ENCODE data around the gene C2orf66.
A peak's percentile ranks its signal among the peaks of the same experiment; 100 is the strongest.

Gene C2orf66

DNA sequence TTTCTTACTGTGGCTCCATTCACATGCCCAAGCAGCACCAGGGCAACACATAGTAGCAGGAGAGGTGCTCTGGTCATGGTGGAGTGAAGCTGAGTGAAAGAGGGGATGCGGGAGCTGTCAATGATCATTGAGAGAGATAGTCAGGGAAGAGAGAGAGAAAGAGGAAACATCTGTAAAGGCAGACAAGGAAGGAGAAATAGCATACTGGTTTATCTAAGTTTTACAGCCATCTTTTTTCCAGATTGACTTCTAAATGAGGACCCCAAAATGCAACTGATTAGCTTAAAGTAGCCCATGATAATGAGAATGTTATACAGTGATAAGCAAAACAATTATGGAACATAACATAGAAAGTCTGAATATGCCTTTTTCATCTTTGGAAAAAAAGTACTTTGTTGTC, at the start of gene C2orf66:
Gene C2orf66 (minus strand): TSS at position 96 of the 400 bp plus-strand sequence. CDS start 19 bp downstream, at position 77.
- no peak for DNase-seq

DNA sequence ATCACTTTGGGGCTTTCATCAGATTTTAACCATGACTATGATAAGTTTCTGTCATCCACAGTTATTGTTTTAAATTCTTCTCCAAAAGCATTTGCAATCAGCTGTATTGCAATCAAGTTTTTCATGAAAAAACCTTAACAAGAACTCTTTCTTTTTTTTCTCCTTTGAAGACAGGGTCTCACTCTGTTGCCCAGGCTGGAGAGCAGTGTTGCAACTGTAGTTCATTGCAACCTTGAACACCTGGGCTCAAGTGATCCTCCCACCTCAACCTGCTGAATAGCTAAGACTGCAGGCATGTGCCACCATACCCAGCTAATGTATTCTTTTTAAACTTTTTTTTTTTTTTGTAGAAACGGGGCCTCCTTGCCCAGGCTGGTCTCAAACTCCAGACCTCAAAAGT, 45.5 kb upstream of the C2orf66 start:
- no peak for DNase-seq

DNA sequence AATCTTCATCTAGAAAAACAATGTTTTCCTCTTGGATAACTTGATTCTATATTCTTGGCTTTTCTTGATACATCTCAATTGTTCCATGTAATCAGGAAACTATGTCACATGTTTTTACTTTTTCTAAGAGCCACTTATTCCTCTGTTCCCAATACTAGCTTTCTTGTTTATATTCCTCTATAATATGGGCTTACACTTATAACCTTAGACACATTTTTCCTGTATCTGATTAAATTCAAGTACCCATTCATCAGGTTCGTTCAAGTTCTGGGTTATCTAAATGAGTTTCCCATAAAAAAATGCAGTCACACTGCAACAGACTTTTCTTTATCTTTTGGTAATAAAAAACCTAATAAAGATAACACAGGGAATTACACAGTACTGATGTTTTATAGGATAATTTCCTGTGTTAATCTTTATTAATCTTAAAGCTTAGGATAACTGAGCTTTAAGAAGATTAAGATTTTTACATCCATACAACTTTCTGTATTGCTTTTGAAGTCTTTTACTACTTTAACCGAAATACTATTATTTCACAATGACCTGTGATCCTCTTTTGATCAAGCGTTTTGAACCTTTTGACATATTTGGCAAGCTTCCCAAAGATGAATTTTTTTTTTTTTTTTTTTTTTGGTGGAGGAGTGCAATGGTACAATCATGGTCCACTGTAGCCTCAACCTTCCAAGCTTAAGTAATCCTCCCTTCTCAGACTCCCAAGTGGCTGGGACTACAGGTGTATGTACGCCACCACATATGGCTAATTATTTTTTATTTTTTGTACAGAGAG, 44.3 kb upstream of the C2orf66 start:
- DNase-seq, result peak in 1 of 2 experiments; percentile 0

DNA sequence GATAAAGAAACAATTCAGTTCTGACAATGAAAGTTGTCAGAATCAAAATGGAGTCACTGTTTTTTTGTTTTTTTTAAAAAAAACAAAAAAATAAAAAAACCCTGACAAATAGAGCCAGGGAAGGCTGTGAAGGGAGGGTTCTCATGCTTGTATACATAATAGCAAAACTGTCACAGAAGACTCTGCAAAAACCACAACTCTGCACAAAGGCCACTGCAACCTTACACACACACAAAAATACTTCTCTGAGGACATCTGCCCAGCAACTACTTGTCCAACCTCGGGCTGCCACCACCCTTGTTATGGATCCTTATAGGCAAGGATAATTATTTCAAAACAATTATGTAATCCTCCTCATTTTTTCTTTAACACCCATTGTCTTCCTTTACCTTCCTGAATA, 41.9 kb upstream of the C2orf66 start:
- no peak for DNase-seq

DNA sequence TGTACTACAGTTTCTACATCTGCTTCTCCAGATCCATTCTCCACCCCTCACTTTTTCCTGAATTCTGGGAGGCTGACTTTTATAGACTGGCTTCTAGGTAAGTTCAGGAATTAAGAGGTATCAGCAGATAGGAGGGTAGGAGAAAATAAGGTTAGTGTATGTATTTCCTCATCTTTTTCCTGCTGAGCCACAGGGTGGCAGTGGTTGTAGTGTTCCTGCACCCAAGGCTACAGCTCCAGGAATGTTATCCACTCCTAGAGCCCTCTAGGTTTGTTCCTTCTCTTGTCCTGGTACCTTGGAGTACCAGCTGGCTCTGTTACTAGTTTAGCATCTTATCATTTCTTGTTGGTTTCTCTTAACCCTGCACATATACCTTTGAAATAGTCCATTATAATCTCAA, 40.7 kb upstream of the C2orf66 start:
- DNase-seq, result peak in 1 of 2 experiments; percentile 4

DNA sequence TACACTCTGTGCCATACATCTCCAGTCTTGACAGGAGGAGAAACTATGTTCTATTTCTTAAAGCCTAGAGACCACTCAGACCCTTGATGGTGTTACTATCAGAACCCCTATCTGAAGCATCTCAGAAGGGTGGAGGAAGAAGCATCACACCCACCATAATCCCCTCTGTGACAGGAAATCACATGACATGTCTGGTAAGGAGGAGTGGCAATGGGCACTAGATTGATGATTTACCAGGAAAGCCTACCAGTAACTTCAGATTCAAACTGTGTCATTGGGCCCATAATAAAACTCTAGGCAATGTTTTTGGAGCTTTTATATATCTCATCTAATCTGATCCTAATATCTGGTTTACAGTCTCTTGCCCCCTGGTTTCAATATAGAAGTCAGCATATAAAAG, 37.1 kb upstream of the C2orf66 start:
- DNase-seq, result no peak

DNA sequence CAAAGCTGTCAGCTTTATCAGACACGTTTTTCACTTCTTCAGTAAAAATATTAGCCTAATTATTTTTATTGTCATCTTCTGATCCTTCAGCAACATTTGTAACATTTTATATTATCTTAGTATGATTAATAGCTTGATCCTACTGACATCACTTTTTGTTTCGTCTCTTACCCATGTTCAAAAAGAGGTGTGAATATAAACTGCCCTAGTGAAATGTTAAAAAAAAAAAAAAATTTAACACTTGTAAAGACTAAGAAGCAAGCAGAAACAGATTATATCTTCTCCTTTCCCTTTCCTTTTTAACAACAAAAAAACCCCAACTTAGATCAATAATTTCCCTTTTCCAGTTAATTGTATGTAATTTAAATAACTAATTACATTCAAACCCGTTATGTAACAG, 36.2 kb upstream of the C2orf66 start:
- no peak for DNase-seq

DNA sequence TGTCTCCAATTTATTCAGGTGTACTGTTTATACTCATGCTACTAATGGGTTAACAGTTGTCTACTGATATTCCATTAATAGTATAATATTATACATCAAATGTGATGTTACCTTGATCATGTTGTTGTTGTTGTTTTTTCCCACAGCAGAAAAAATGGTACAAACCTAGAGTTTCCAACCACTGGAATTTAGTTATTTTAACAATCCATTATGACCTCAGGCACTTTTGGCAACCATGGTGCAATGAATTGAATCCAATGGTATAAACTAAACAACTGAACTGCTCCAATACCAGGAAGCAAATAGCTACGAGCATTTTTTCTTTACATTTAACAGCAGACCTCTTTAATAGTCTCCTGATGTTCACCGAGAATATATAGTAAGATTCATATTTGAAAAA, 31.0 kb upstream of the C2orf66 start:
- DNase-seq, result no peak

DNA sequence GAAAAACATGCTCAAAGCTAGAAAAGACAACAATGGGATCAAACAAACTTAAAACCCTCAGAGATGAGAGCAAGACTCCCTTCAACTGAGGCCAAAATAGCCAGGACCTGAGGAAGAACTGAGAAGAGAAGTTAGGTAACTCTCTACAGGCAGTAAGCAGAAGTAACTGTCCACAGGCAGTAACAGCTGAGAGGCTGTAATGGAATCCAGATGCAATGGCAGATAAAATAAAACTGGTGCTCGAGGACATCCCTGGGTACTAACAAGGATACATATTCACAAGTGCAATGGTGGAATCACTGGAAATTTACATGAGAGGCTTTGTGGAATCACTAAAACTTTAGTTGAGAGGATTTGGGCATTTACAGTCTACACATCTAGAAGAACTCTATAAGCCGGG, 30.4 kb upstream of the C2orf66 start:
- DNase-seq, result no peak

DNA sequence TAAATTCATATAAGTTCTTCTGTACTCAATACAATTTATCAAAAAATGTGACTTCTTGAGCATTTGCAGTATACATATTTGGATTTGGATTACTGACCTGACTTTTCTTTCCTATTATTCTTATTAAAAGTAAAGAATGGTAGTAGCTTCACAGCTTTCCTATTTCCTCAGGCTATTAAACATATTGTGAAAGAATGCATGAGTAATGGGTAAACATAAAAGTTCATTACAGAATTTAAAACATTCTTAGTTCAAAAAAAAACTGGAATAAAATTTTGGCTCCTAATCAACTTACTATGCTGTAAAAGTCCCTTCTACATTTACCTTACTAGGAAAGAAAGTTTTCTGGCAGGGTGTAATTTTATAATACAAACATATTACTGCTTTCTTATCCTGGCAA, 27.3 kb upstream of the C2orf66 start:
- DNase-seq, result no peak

DNA sequence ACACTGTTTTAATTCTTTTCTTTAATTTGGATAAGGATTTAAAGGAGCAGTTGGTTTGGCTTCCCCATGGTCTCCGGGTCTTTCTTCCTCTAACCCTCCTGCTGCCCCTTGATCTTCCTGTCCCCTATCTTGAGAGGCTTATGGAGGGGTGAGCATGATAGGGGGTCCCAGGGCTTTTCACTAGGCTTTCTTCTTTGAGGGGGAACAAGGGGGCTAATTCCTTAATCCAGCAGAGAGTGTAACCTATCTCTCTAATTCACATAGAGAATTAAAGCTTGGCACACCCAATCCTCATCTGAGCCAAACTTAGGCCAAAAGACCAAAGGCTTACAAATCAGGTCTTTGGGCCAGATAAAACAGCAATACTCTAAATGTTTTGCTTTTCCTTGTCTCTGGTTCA, 21.5 kb upstream of the C2orf66 start:
- DNase-seq, result no peak

DNA sequence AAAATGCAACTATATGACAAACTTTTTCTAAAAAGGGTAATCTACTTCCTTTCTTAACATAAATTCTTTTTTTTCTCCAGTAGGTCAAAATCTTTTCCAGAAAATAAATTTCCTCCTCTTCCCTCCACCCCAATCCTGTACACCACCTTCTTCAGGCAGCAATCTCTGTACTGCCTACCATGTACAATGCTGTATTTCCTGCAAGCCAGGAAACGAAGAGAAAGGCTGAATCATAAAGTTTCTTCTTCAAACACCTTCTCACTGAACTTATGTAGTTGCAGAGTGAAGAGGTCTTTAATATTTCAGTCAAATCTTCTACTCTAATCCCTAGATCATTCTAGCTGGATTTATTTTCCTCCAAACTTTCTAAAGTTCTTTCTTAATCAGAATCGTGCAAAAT, 18.2 kb upstream of the C2orf66 start:
- no peak for DNase-seq

DNA sequence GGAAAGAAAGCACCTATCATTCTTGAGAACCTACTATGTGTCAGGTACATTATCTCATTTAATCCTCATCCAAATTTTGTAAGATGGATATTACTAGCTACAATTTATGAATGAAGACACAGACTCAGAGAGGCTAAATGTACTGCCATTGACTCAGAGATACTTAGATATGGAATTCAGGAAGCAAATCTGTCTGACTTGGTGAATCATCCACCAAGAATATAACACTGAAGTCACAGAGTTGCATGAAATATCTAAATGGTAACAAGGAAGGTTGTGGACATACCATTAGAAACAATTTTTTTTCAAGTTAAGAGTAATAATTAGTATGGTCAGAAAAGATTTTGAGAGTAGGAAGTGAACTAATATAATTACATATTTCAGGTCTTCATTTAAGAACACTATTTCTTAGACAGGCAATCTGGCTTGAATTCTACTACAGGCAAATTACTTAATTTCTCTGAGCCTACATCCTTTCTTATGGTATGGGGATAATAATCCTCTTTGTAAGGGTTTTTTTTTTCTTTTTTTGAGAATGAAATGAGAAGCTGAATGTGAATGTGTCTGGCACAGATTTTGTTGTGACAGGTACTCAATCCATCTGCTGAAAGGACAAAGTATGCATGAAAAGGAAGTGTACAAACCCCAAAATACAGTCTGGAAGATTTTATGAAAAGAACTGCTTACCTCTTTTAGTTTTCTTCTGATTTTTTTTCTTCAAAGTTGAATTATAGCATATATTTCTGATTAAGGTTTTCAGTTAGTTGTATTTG, 14.8 kb upstream of the C2orf66 start:
- no peak for DNase-seq

DNA sequence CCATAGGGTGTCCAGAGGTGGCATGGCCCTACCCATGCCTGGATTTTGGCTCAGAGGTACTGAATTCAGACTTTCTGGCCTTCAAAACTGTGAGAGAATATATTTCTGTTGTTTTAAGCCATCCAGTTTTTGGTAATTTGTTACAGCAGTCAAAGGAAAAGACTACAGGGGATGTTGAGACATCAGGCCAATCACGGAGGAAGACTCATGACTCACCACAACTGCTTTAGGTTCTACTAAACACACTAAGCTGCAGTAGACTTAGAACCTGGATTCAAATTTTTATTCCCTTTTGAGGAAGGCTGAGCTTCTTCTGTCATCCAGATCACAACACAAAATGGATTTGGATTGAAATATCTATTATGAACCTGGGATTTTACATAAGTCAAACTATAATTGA, 12.0 kb upstream of the C2orf66 start:
- DNase-seq, result no peak

DNA sequence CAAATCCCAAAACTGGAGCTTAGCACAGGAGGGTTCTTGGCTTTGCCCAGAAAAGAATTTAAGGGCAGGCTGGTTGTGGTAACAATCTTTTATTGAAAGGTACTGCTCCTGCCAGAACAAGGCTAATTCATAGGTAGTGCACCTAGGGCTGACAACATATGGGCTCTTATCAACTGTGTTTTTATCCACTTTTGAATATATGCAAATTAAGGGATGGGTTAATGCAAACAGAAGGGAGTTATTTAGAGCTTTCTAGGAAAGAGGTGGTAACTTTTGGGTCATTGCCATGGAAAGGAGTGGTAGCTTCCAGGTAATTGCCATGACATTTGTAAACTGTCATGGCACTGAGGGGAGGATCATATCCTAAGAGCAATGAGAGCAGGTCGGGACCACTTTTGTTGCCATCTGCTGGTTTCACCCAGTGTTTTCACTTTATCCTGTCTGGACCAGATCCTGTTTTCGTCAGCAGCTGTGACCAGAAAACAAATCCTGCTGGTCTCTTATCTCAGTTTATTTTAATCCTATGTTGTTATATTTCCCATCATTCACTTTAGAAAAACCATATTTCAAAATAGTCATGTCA, 981 bp downstream of the C2orf66 start:
- no peak for DNase-seq

DNA sequence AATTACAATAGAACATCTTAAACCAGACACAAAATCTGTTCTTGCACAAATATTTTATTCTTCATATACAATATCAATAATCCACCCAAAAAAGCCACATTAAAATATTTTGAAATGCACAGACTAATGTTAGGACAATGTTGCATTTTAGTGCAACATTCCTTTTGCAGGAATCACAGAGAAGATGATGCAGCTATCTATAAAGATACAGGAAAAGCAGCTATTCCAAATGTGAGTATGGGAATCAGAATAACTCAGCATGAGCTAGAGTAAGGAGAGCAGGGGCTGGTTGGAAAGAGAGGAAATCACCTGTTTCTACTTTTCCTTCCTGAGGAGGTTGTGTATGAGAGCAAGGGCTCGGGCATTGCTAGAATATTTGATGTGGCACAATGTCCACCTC, 4.8 kb downstream of the C2orf66 start:
- no peak for DNase-seq

DNA sequence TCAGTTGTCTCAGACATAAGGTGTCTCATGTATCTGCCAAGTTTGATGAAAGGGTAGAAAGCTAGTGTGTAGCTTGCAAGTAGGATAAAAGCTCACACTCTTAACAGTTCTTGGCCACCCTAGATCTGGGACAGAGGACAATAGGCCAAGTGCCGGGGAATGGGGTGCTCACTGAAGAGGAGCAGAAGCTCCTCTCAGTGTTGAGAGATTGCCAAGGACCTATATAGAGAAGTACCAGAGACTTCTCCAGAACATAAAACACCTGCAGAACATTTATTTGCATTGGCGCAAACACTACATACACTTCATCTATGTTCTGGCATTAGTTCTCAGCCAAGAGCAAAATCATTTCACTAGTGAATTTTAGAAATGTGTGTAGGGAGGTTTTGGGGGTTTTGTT, 6.8 kb downstream of the C2orf66 start:
- no peak for DNase-seq

DNA sequence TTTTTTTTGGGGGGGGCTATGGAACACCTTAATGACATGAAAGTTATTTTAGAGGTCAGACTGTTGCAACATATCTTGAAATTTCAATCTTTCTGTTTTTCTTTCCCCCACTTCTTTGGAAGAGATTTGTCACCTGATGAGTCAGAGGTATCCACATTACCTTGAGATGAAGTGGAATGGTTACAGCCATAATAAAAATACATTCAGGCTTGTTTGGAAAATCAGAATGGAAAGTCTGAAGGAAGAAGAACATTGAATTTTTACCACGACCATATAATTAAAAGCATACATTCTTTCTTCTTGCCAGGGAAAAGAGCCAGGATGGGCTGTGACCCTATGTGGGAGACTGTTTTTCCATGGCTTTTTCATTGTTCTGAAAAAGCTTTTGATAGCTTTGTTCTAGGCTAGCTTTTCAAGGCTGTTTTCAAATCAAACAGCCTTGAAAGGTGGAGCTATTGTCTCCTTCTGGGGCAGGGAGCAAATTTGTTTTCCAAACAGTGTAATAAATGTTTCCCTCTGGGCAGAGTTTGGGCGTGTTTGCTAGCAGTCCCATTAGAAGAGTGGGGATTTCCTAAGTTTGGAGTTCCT, 7.4 kb downstream of the C2orf66 start:
- DNase-seq, result no peak

DNA sequence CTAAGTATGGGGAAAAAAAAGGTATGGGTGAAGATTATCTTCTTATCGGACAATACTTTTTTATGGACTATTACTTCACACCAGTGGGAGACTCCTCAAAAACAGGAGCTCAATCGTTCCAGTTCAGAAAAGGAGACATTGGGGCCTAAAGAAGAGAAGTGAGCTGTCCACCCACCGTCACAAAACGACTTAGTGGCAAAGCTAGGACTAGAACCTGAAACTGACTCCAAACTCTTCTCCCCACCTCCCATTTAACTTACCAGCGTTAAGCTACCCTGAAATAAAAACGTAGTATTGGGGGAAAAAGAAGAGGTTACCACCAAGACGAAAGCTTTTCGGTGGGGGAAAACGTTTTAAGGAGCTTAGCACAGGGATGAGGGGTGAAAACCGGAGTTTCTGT, 10.2 kb downstream of the C2orf66 start:
- no peak for DNase-seq

DNA sequence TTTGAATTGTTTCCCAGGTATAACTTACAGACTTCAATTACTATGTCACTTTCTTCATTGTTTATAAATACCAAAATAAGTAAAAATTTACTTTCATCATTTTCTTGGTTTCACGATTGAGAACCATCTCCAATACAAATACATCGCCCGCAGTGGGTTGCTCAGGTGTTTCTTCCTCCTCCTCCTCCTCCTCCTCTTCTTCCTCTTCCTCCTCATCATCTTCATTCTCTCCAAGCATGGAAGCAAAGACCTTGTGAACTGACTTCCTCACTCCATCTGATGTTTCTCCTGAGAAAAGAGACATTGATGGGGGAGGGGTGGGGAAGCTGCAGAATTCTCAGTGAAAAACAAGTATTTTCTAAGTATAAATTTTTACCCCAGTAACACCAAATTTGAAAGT, 16.3 kb downstream of the C2orf66 start:
- no peak for DNase-seq

DNA sequence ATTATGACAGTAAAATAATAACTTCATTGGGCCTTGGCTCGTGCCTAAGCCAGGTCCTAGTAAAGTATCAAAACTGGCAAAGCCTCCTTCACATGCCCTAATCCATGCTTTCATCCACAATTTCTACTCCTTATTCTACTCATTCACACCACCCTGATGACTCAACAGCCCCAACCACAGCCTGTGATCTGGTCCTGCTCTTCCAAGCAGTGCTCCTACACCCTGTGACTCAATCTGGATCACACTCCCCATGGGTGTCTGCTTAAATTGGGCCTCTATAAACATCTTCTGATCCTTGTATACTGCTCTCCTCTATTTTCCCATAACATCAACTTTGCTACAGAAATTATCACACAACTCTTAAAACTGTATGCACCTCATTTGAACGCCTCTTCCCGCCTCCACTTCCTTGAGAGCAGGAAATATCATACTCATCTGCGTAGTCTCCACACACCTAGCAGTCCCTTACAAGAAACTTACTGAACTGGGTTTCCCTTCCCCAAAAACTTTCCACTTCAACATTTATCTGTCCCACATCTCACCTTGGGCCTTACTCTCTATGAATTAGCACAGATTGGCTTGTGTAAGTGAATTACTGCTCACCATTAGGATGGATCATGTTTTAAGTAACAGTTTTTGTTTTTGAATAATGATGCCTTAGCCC, 25.6 kb downstream of the C2orf66 start:
- DNase-seq, result no peak

DNA sequence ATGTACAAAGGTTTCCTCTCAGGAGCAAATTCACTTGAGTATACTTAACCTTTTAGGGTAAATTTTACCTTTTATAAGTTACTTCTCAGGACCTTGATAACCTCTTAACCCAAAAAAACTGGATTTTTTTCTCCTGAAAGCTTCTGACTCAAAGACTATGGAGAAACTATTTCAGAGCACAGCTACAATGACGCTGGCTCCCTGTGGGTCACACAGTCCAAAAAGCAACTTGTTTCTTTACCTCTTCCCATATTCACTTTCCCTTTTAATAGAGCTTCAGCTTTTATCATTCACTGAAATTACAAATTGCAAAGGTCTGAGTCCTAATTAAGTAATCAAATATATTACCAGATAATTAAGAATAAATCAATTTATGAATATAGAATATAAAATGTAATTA, 42.1 kb downstream of the C2orf66 start:
- no peak for DNase-seq

DNA sequence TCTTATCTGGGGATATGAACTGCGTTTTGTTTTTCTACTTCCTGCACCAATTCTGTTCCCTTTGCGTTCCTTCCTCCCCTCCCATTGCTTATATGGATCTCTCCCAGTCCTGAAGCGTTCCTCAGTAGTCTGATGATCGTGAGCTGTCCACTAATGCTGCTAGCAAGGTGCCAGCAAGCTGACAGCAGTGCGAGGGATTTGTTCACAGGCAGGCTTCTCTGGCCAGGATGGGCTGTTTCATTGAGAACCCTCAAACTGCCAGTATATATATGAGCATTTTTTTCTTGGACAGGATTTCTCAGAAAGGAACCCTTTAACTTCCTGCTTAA, 49.8 kb downstream of the C2orf66 start:
- DNase-seq, result no peak
